A549 treated with Mapracorat at 1 μM for 4 hours (cell line): ENCODE results near the gene ATP5F1A. TPM values are rescaled to one million over a fixed set of nuclear protein-coding genes. Genes with fewer than 3 reads are reported as not detected.

Source experiments
- total RNA-seq: library from RNA; stranded (reverse); fragments of 200-300 nt; extraction: Qiagen RNA extraction; gene quantifications from 5 replicates; pipeline ENCODE4 v1.2.3, GENCODE V29; 2022

ATP5F1A gene
- total RNA-seq = 309 to 326 TPM (median 315 TPM) in 5 replicates

DNA sequence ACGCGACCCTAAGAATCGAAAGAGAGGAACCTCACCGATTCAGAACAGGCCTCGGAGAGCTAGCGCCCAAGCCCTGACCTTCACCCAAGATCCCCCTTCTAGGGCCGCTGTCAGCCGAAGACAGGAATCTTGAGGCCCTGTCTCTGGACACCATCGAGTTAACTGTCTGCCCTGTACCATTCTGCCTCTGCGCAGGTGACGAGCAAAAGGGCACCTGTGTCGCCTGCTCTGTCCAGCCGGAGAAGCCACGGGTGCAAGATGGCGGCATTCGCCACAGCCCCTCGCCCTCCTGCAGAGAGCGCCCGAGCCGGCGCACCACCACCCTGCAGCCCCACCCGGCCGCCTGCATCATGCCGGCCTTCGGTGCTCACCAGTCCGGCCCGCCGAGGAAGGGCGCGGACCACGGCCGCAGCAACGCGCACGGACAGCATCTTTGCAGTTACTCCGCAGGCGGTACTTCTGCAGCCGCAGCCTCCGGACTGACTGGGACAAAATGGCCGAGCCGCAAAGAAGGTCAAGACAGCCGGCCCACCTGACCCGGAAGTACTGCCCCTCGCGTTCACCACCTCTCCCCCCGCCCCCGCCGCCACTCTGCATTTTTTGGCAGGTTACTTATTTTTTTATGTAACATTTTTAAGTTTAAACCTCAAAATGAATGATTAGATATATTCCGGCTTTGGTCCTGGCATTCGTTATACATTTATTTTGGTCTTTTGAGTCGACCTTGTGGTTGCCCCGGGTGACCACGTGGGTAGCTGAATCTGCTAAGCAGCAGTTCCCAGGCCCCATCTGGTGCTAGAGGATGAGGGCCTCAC, at the start of gene ATP5F1A:
TSS of gene ATP5F1A (minus strand) at position 496 of the 815 bp plus-strand sequence. CDS start at position 431, 65 bp downstream.

DNA sequence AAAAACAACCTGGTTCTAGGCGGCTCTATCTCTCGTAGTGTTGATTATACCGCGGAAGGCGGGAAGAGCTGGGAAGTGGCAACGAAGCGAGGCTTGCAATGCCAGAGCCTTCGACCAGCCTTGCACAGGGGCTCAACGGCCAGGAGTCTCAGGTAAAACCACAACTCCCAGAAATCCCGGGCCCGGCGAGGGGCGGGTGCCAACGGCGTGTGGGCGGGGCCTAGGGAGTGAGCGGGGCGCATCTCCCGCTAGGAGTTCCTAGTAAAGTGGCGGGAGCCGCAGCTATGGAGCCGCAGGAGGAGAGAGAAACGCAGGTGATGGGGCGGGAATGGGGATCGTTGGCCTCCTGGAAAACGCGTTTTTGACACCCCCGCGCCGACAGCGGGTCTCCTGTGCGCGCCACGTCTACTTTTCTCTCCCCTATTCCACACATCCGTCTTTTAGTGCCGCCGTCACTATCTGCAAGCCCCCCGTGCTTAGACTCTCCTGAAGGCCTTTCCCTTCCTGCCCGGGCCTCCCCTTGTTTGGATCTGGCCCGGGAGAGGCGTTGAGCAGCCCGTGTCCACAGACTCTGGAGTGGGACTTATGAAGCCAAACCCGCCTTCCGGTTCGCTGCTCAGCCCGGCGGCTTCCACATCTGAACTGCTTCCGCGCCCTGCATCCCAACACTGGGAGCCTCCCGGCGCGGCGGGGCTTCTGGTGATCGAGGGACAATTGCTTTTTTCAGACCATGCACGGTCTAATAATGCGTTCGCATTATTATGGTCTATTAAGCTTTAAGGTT, 6.2 kb upstream of the ATP5F1A start, which contains the start of gene HAUS1:
TSS of gene HAUS1 (plus strand) at position 258 of the 784 bp plus-strand sequence. CDS start at position 285, 27 bp downstream.

DNA sequence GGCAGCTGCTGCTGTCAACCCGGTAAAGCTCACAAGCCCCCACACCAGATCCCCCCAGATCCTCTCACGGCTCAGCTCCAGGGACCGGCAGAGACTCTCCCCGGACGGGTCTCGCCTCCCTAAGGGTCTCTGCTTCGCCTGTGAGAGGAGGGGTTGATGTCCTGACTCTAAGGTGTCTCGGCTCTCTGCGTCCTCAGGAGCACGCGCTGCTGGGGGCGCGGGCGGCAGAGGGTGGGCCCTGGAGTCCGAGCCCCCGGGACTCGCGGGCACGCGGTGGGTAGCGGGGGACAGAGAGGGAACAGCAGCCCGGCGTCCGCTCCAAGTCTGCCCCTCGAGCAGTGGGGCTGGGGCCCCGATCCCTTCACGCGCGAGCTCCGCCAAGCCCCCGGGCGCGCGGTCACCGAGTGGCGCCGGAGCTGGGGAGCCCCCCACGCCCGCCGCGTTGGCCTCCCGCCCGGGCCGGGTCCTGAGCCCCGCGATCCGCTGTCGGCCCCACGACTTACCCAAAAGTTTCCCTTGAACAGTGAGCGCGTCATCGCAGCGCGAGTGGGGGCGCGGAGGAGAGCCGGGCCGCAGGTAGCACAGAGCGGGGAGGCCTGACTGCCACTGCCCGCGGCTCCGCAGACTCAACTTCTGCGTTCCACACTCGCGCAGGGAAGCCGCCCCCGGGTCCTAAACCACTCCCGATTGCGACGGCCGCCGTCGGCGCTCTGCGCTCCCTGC, 26.3 kb downstream of the ATP5F1A start, which contains the start of gene PSTPIP2:
TSS of gene PSTPIP2 (minus strand) at position 608 of the 723 bp plus-strand sequence. CDS start at position 536, 72 bp downstream.

Other genes with a start within 250 kb of the ATP5F1A start
- gene EPG5, start 131.0 kb downstream of the ATP5F1A start, total RNA-seq = 3.3 to 4.1 TPM (median 3.8 TPM) in 5 replicates
- 0.17 to 0.52 TPM (median 0.23 TPM) in 5 replicates for gene PSTPIP2, start 26.0 kb downstream of the ATP5F1A start, total RNA-seq
- 35.1 to 54.8 TPM (median 35.9 TPM) in 5 replicates for gene HAUS1, start 6.1 kb upstream of the ATP5F1A start, total RNA-seq